Activated CD8-positive, alpha-beta memory T cell treated with anti-CD3 and anti-CD28 coated beads, Interleukin-2, amount 50 U/mL, for 1 hour (primary cell): ENCODE measurements around the gene SERPING1.
A peak's percentile ranks its signal among the peaks of the same experiment; 100 is the strongest.

Source experiments
- DNase-seq: peaks from one replicate; pipeline ENCODE4 v3.0.0-alpha.2; 2020; ENCODE audit errors: extremely low read depth

SERPING1 gene

GRCh38 chr11:57597461-57597915 lies at the start of gene SERPING1:
Gene SERPING1 (plus strand): TSS chr11:57597685. CDS start chr11:57598271, 586 bp downstream.
- DNase-seq: no peak

GRCh38 chr11:57547854-57548377 lies 49.6 kb upstream of the SERPING1 start:
- no peak for DNase-seq

GRCh38 chr11:57549983-57550382 lies 47.5 kb upstream of the SERPING1 start:
- DNase-seq: no peak

GRCh38 chr11:57551941-57552340 lies 45.5 kb upstream of the SERPING1 start:
- no peak for DNase-seq

GRCh38 chr11:57552479-57552878 lies 45.0 kb upstream of the SERPING1 start:
- DNase-seq: no peak

GRCh38 chr11:57555393-57555792 lies 42.1 kb upstream of the SERPING1 start:
- no peak for DNase-seq

- DNase-seq: no peak
Measured at GRCh38 chr11:57556041-57556440, 41.4 kb upstream of the SERPING1 start.

- DNase-seq: no peak
Measured at GRCh38 chr11:57560146-57560545, 37.3 kb upstream of the SERPING1 start.

- DNase-seq: no peak
Measured at GRCh38 chr11:57562596-57562995, 34.9 kb upstream of the SERPING1 start.

- no peak for DNase-seq
Measured at GRCh38 chr11:57566005-57566904, 31.2 kb upstream of the SERPING1 start.

- no peak for DNase-seq
Measured at GRCh38 chr11:57566905-57567514, 30.5 kb upstream of the SERPING1 start.

- peak; percentile 9 for DNase-seq
Measured at GRCh38 chr11:57567515-57568329, 29.8 kb upstream of the SERPING1 start, which contains the start of gene UBE2L6. Gene UBE2L6 (minus strand): TSS chr11:57567672. CDS start chr11:57567611, 61 bp downstream.

GRCh38 chr11:57568330-57568766 lies 29.1 kb upstream of the SERPING1 start:
- peak; percentile 60 for DNase-seq

- no peak for DNase-seq
Measured at GRCh38 chr11:57571606-57572005, 25.9 kb upstream of the SERPING1 start.

GRCh38 chr11:57574061-57574460 lies 23.4 kb upstream of the SERPING1 start:
- DNase-seq: no peak

- DNase-seq: no peak
Measured at GRCh38 chr11:57584341-57584740, 13.1 kb upstream of the SERPING1 start.

GRCh38 chr11:57585301-57585700 lies 12.2 kb upstream of the SERPING1 start:
- DNase-seq: no peak

- no peak for DNase-seq
Measured at GRCh38 chr11:57586711-57587245, 10.7 kb upstream of the SERPING1 start.

- DNase-seq: no peak
Measured at GRCh38 chr11:57588046-57588710, 9.3 kb upstream of the SERPING1 start.

- no peak for DNase-seq
Measured at GRCh38 chr11:57596266-57596885, 1.1 kb upstream of the SERPING1 start.
